Endothelial cell of umbilical vein (primary cell): ENCODE data around the gene ACOT13. TPM values are rescaled to one million over a fixed set of nuclear protein-coding genes. Genes with fewer than 3 reads are reported as not detected.

ENCODE experiments used
- BruUV-seq: library from RNA; stranded (reverse); fragments of 400-500 nt; replicated peaks from 2 replicates; lab custom pipeline; 2021; lab: Mats Ljungman, UMichigan
- CTCF ChIA-PET: fragments of 300-600, 350-600 bp; sonication (Branson Sonifier 250); formaldehyde crosslinking; loops from one replicate; lab custom pipeline; 2021; ENCODE audit warnings: antibody characterized with exemption, inconsistent platforms; lab: Charles Lee
- POLR2A ChIA-PET: fragments of 300-600, 350-600 bp; sonication (Branson Sonifier 250); formaldehyde crosslinking; loops from one replicate; lab custom pipeline; 2021; ENCODE audit warnings: antibody characterized with exemption, inconsistent platforms; lab: Charles Lee
- DNase-seq: peaks from one replicate; pipeline ENCODE4 v3.0.0-alpha.2; 2011; ENCODE audit warnings: low read depth, low spot score
- FAIRE-seq: peaks from 2 replicates; lab custom pipeline; 2011; peaks lifted over from hg19 to GRCh38; lab: Jason Lieb, UNC
- H2AFZ ChIP-seq: 2 replicates; pipeline ENCODE4 v1.6.0; 2012; ENCODE audit warnings: low read depth, low read length, control low read depth, inconsistent platforms
- H3K27ac ChIP-seq: 2 replicates; pipeline ENCODE4 v1.5.1; 2011; ENCODE audit warnings: low read depth, mild to moderate bottlenecking, control low read depth, low read length, moderate library complexity; ENCODE audit not compliant: insufficient read depth
- H3K27me3 ChIP-seq, 2 experiments: 2 replicates each; pipeline versions ENCODE4 v1.6.0 to v1.6.1; 2011; ENCODE audit warnings: low read length in 2 of 2, mixed read lengths in 1 of 2; ENCODE audit not compliant: control insufficient read depth in 2 of 2, insufficient read depth in 2 of 2
- H3K36me3 ChIP-seq, 2 experiments: 2 replicates in 1 of 2; 3 replicates in 1 of 2; pipeline ENCODE4 v1.5.1; 2011; ENCODE audit warnings: low read length in 2 of 2, mild to moderate bottlenecking in 1 of 2, moderate library complexity in 1 of 2; ENCODE audit not compliant: control insufficient read depth in 2 of 2, insufficient read depth in 2 of 2; ENCODE audit errors: extremely low read depth in 1 of 2
- H3K4me1 ChIP-seq: 3 replicates; pipeline ENCODE4 v1.5.1; 2011; ENCODE audit warnings: mild to moderate bottlenecking, low read length; ENCODE audit not compliant: control insufficient read depth, insufficient read depth; ENCODE audit errors: extremely low read depth
- H3K4me2 ChIP-seq: 2 replicates; pipeline ENCODE4 v1.6.1; 2011; ENCODE audit warnings: low read length, control low read depth, mixed read lengths; ENCODE audit not compliant: insufficient read depth
- H3K4me3 ChIP-seq, 3 experiments: fragments of 200-600 bp in 1 of 3; sonication (generic), shearing (Covaris generic) in 1 of 3; replicated peaks in 1 of 3; 2 replicates each; pipeline ENCODE4 v1.5.1; 2011 to 2016; ENCODE audit warnings: control low read depth in 3 of 3, low read length in 3 of 3, mild to moderate bottlenecking in 2 of 3, inconsistent platforms in 1 of 3, low read depth in 1 of 3, moderate library complexity in 1 of 3; ENCODE audit not compliant: insufficient read depth in 1 of 3
- H3K79me2 ChIP-seq: 2 replicates; pipeline ENCODE4 v1.6.0; 2012; ENCODE audit warnings: low read length, inconsistent platforms; ENCODE audit not compliant: control insufficient read depth, insufficient read depth
- H3K9ac ChIP-seq: replicated peaks from 2 replicates; pipeline ENCODE3; 2011; ENCODE audit warnings: low read length, control low read depth; ENCODE audit not compliant: insufficient read depth; ENCODE audit errors: extremely low read depth
- H3K9me1 ChIP-seq: replicated peaks from 3 replicates; pipeline ENCODE4 v1.6.0; 2011; ENCODE audit warnings: mild to moderate bottlenecking, low read length; ENCODE audit not compliant: control insufficient read depth, insufficient read depth; ENCODE audit errors: extremely low read depth
- H3K9me3 ChIP-seq: replicated peaks from 2 replicates; pipeline ENCODE4 v1.5.1; 2012; ENCODE audit warnings: low read length, inconsistent platforms; ENCODE audit not compliant: control insufficient read depth, insufficient read depth
- H4K20me1 ChIP-seq: replicated peaks from 2 replicates; pipeline ENCODE3; 2011; ENCODE audit warnings: mild to moderate bottlenecking, low read length; ENCODE audit not compliant: control insufficient read depth, insufficient read depth; ENCODE audit errors: extremely low read depth
- EZH2 ChIP-seq: IDR thresholded peaks from 2 replicates; pipeline ENCODE4 v1.6.1; 2012; ENCODE audit warnings: borderline replicate concordance, low read depth, mild to moderate bottlenecking, moderate library complexity, low read length, inconsistent platforms; ENCODE audit not compliant: severe bottlenecking
- FOS ChIP-seq: IDR thresholded peaks from 2 replicates; pipeline ENCODE4 v1.6.1; 2011; ENCODE audit warnings: mild to moderate bottlenecking, low read length, moderate library complexity, borderline replicate concordance; ENCODE audit not compliant: insufficient read depth
- GATA2 ChIP-seq: IDR thresholded peaks from 2 replicates; pipeline ENCODE4 v1.7.0; 2011; ENCODE audit warnings: low read depth, mild to moderate bottlenecking, moderate library complexity, mixed read lengths, low read length; ENCODE audit not compliant: insufficient read length, insufficient read depth
- JUN ChIP-seq: IDR thresholded peaks from 2 replicates; pipeline ENCODE4 v1.6.1; 2011; ENCODE audit warnings: borderline replicate concordance, low read depth; ENCODE audit not compliant: insufficient read length, insufficient read depth
- MYC ChIP-seq: IDR thresholded peaks from one replicate; pipeline ENCODE4 v1.6.1; 2011; ENCODE audit warnings: mild to moderate bottlenecking, low read depth, low read length
- POLR2A ChIP-seq: IDR thresholded peaks from 2 replicates; pipeline ENCODE4 v1.6.1; 2012; ENCODE audit warnings: low read depth, mild to moderate bottlenecking, control low read depth, low read length
- POLR2AphosphoS5 ChIP-seq: IDR thresholded peaks from 2 replicates; pipeline ENCODE4 v1.6.1; 2012; ENCODE audit warnings: low read depth, mild to moderate bottlenecking, control low read depth, low read length, moderate library complexity; ENCODE audit not compliant: insufficient read depth
- dilution Hi-C: fragments of 300-500 bp; cut with MboI; formaldehyde crosslinking; loops from one replicate; pipeline ENCODE4 v1.15.0; 2019; ENCODE audit warnings: low sequenced_read_pairs; ENCODE audit not compliant: extremely low pct_ligation_motif_present
- intact Hi-C: fragments of 100-400 bp; cut with micrococcal nuclease; formaldehyde crosslinking; loops from one replicate; pipeline ENCODE4 v1.10.0; 2022
- polyA plus RNA-seq, 4 experiments: library from polyadenylated mRNA; depleted of rRNA in 3 of 4; stranded (reverse) in 3 of 4; unstranded in 1 of 4; fragments of >200 nt; gene quantifications; 2 replicates each; pipeline versions ENCODE4 v1.2.1 to v1.2.3, GENCODE V29; 2011 to 2012; ENCODE audit warnings: missing spikeins in 1 of 4
- total RNA-seq: library from RNA; stranded (reverse); gene quantifications from 2 replicates; pipeline ENCODE4 v1.2.3, GENCODE V29; 2021
- TF ChIP-seq, protein P1 (sequence below), 2 donors: IDR thresholded peaks; 1 replicate in 1 of 2; 2 replicates in 1 of 2; pipeline ENCODE4 v1.5.1; 2011; ENCODE audit warnings: low read length in 2 of 2, mild to moderate bottlenecking in 2 of 2, moderate library complexity in 2 of 2, control low read depth in 1 of 2, inconsistent platforms in 1 of 2, low read depth in 1 of 2; ENCODE audit not compliant: insufficient read depth in 1 of 2; ENCODE audit errors: extremely low read depth in 1 of 2
- TF ChIP-seq, protein P2 (sequence below): IDR thresholded peaks from 2 replicates; pipeline ENCODE4 v1.6.1; 2011; ENCODE audit not compliant: insufficient read depth, insufficient read length

ACOT13 gene
- total and polyA plus RNA-seq, 2 donors (not counting 3 experiments of a cell fraction or from before 2014, with no cell fraction given): 7.7 to 24.1 TPM

DNA sequence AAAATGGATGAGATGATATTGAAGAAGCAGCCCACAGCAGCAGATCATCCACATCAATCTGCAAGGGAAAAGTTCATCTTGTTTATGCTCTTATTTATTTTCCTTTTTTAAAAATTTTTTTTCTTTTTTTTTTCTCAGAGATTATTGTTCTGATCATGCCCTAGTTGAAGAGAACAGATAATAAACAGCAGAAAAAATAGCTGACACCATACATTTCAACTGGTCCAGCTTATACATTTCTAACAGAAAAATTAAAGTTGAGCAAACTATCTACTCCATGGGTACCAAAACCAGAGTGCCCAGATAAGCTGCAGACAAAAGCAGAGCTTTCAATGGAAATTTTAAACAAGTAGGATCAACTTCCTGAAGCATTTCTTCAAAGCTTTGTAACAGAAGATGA is 30.2 kb upstream of the ACOT13 start:
- Histone ChIP-seq H2AFZ (no peak overlapping the region), H3K9me3 (no peaks in the 10 kb centered on the region), H3K4me1 (no peaks in the 10 kb centered on the region), H3K4me2 (no peak overlapping the region), H3K27ac (no peak overlapping the region), H3K9ac (no peak overlapping the region), H4K20me1 (no peaks in the 10 kb centered on the region), H3K4me3 (no peak overlapping the region), H3K27me3 (peaks cover 4 to 17% of the 10 kb centered on the region in 2 experiments), H3K9me1 (no peaks in the 10 kb centered on the region), H3K36me3 (no peaks in the 10 kb centered on the region), H3K79me2 (no peaks in the 10 kb centered on the region)
- TF ChIP-seq, protein P1, sequence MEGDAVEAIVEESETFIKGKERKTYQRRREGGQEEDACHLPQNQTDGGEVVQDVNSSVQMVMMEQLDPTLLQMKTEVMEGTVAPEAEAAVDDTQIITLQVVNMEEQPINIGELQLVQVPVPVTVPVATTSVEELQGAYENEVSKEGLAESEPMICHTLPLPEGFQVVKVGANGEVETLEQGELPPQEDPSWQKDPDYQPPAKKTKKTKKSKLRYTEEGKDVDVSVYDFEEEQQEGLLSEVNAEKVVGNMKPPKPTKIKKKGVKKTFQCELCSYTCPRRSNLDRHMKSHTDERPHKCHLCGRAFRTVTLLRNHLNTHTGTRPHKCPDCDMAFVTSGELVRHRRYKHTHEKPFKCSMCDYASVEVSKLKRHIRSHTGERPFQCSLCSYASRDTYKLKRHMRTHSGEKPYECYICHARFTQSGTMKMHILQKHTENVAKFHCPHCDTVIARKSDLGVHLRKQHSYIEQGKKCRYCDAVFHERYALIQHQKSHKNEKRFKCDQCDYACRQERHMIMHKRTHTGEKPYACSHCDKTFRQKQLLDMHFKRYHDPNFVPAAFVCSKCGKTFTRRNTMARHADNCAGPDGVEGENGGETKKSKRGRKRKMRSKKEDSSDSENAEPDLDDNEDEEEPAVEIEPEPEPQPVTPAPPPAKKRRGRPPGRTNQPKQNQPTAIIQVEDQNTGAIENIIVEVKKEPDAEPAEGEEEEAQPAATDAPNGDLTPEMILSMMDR (IDR thresholded peaks at IDR 0.05; ENCODE audit: extremely low read depth in 1 of 2, insufficient read depth in 1 of 2, low read depth in 1 of 2, low read length in 2 of 2): no peak
- no peak for TF ChIP-seq FOS
- no peak for TF ChIP-seq GATA2
- no peak for TF ChIP-seq POLR2AphosphoS5
- TF ChIP-seq, protein P2, sequence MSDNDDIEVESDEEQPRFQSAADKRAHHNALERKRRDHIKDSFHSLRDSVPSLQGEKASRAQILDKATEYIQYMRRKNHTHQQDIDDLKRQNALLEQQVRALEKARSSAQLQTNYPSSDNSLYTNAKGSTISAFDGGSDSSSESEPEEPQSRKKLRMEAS: no peak
- TF ChIP-seq POLR2A: no peak
- TF ChIP-seq JUN: no peak
- TF ChIP-seq MYC: no peak
- no peak for TF ChIP-seq EZH2
- intact Hi-C loops (no loop called here), dilution Hi-C loops (no loop called here)
- DNase-seq (no peak), FAIRE-seq (no peak)
- ChIA-PET CTCF (interaction anchor here (1.5 kb wide), 1 partner anchor 55 kb away, joined by 4 read pairs; no protein-coding TSS in a partner anchor), POLR2A (no interaction called here)
- BruUV-seq: no TSS peak
